HG02678 (cell line): ENCODE results near the gene GNG12.

Experiments used
- ATAC-seq: cut with Tn5 transposase; IDR thresholded peaks from one replicate; pipeline ENCODE4 v1.9.1; 2021; ENCODE audit warnings: mild to moderate bottlenecking, moderate library complexity; ENCODE audit not compliant: unreplicated experiment

GNG12 gene

GRCh38 chr1:67832737-67833601 lies at the start of gene GNG12:
TSS of gene GNG12 (minus strand) at chr1:67833467. CDS start at chr1:67707686, 125,781 bp downstream.
- peak; percentile 58 for ATAC-seq

GRCh38 chr1:67882196-67882958 lies 49.1 kb upstream of the GNG12 start:
- ATAC-seq: no peak

GRCh38 chr1:67880056-67880601 lies 46.9 kb upstream of the GNG12 start:
- no peak for ATAC-seq

GRCh38 chr1:67879485-67879884 lies 46.2 kb upstream of the GNG12 start:
- no peak for ATAC-seq

GRCh38 chr1:67874501-67875111 lies 41.3 kb upstream of the GNG12 start:
- no peak for ATAC-seq

GRCh38 chr1:67869233-67869632 lies 36.0 kb upstream of the GNG12 start:
- ATAC-seq: no peak

- no peak for ATAC-seq
Measured at GRCh38 chr1:67863637-67864036, 30.4 kb upstream of the GNG12 start.

- ATAC-seq: no peak
Measured at GRCh38 chr1:67862685-67863084, 29.4 kb upstream of the GNG12 start.

- ATAC-seq: no peak
Measured at GRCh38 chr1:67861856-67862516, 28.7 kb upstream of the GNG12 start.

- no peak for ATAC-seq
Measured at GRCh38 chr1:67860776-67861175, 27.5 kb upstream of the GNG12 start.

GRCh38 chr1:67856921-67857320 lies 23.7 kb upstream of the GNG12 start:
- ATAC-seq: no peak

GRCh38 chr1:67855961-67856360 lies 22.7 kb upstream of the GNG12 start:
- no peak for ATAC-seq

- ATAC-seq: no peak
Measured at GRCh38 chr1:67855444-67855843, 22.2 kb upstream of the GNG12 start.

GRCh38 chr1:67853704-67854103 lies 20.4 kb upstream of the GNG12 start:
- ATAC-seq: no peak

- ATAC-seq: no peak
Measured at GRCh38 chr1:67851800-67852199, 18.5 kb upstream of the GNG12 start.

- no peak for ATAC-seq
Measured at GRCh38 chr1:67850611-67851075, 17.4 kb upstream of the GNG12 start.

GRCh38 chr1:67850151-67850551 lies 16.9 kb upstream of the GNG12 start:
- no peak for ATAC-seq

GRCh38 chr1:67847466-67847865 lies 14.2 kb upstream of the GNG12 start:
- no peak for ATAC-seq

- no peak for ATAC-seq
Measured at GRCh38 chr1:67846538-67846937, 13.3 kb upstream of the GNG12 start.

- ATAC-seq: no peak
Measured at GRCh38 chr1:67844988-67845387, 11.7 kb upstream of the GNG12 start.

- no peak for ATAC-seq
Measured at GRCh38 chr1:67843746-67844145, 10.5 kb upstream of the GNG12 start.
